PFSK-1 (cell line): ENCODE data around the gene YWHAG.

Experiments used
- FOXP2 ChIP-seq: optimal IDR thresholded peaks from 2 replicates; pipeline ENCODE3; 2011; ENCODE audit warnings: borderline replicate concordance, control low read depth, inconsistent platforms; ENCODE audit not compliant: insufficient read depth; ENCODE audit errors: extremely low read length, extremely low read depth
- POLR2AphosphoS5 ChIP-seq: IDR thresholded peaks from 2 replicates; pipeline ENCODE4 v1.6.1; 2012; ENCODE audit warnings: low read depth, mild to moderate bottlenecking, control low read depth, low read length, moderate library complexity
- REST ChIP-seq, 2 experiments: IDR thresholded peaks; 2 replicates each; pipeline versions ENCODE4 v1.6.1 to v1.8.0; 2011 to 2012; ENCODE audit warnings: low read depth in 2 of 2, low read length in 2 of 2, control low read depth in 1 of 2, inconsistent platforms in 1 of 2, mild to moderate bottlenecking in 1 of 2, moderate library complexity in 1 of 2; ENCODE audit not compliant: insufficient read depth in 1 of 2
- SIN3A ChIP-seq: IDR thresholded peaks from 2 replicates; pipeline ENCODE4 v1.6.1; 2012; ENCODE audit warnings: mild to moderate bottlenecking, low read length, moderate library complexity, borderline replicate concordance; ENCODE audit not compliant: insufficient read depth
- TAF1 ChIP-seq: IDR thresholded peaks from 2 replicates; pipeline ENCODE4 v1.6.1; 2012; ENCODE audit warnings: low read length, control low read depth, borderline replicate concordance; ENCODE audit not compliant: insufficient read depth

Gene YWHAG

GRCh38 chr7:76286842-76287403, 71.9 kb downstream of the YWHAG start:
- no peak for TF ChIP-seq POLR2AphosphoS5
- TF ChIP-seq REST (IDR thresholded peaks at IDR 0.05; ENCODE audit: insufficient read depth in 1 of 2, low read depth in 2 of 2, low read length in 2 of 2): no peak
- no peak for TF ChIP-seq TAF1
- no peak for TF ChIP-seq FOXP2
- no peak for TF ChIP-seq SIN3A

- no peak for TF ChIP-seq FOXP2
- TF ChIP-seq SIN3A: no peak
- TF ChIP-seq POLR2AphosphoS5: no peak
- no peak for TF ChIP-seq TAF1
- no peak for TF ChIP-seq REST (IDR thresholded peaks at IDR 0.05; ENCODE audit: insufficient read depth in 1 of 2, low read depth in 2 of 2, low read length in 2 of 2)
Measured at GRCh38 chr7:76285604-76286374, 73.0 kb downstream of the YWHAG start.

- TF ChIP-seq FOXP2 (no peak), TAF1 (no peak), SIN3A (no peak), POLR2AphosphoS5 (no peak), REST (IDR thresholded peaks at IDR 0.05; ENCODE audit: insufficient read depth in 1 of 2, low read depth in 2 of 2, low read length in 2 of 2) (no peak)
Measured at GRCh38 chr7:76283254-76284159, 75.3 kb downstream of the YWHAG start.

- TF ChIP-seq SIN3A: no peak
- no peak for TF ChIP-seq TAF1
- no peak for TF ChIP-seq POLR2AphosphoS5
- TF ChIP-seq FOXP2: no peak
- no peak for TF ChIP-seq REST (IDR thresholded peaks at IDR 0.05; ENCODE audit: insufficient read depth in 1 of 2, low read depth in 2 of 2, low read length in 2 of 2)
Measured at GRCh38 chr7:76282344-76283253, 76.2 kb downstream of the YWHAG start.
